ENCODE results near the gene GSTM1.

The GSTM1 gene

DNA sequence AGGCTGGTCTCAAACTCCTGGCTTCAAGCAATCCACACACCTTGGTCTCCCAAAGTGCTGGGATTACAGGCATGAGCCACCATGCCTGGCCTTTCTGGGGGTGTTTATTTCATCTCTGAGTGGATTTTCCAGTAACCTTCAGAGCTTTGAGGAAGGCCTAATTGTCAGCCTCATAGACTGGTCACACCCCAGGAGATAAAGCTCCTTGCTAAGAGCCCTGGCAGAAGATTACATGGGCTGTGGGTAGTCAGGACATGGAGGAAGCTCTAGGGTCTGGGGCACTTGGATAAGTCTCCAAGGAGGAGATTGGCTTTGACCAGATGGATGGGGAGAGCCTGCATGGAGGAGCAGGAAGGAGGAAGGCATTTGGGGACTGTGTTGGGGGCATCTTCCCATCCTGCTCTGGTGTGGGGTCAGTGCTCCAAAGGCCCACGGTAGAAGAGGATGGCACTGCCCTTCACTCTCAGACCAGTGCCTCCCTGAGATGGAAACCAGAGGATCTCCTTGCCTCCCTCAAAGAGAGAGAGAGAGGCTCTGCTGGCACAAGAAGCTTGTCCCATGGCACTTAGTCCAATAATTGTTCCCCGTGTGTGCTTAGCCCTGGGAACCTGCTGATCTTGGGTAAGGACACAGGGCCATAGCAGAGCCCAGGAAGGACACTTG is 46.4 kb upstream of the GSTM1 start:
- no peak overlapping the region for H3K4me3 Mint-ChIP-seq
- TF ChIP-seq, protein P1, sequence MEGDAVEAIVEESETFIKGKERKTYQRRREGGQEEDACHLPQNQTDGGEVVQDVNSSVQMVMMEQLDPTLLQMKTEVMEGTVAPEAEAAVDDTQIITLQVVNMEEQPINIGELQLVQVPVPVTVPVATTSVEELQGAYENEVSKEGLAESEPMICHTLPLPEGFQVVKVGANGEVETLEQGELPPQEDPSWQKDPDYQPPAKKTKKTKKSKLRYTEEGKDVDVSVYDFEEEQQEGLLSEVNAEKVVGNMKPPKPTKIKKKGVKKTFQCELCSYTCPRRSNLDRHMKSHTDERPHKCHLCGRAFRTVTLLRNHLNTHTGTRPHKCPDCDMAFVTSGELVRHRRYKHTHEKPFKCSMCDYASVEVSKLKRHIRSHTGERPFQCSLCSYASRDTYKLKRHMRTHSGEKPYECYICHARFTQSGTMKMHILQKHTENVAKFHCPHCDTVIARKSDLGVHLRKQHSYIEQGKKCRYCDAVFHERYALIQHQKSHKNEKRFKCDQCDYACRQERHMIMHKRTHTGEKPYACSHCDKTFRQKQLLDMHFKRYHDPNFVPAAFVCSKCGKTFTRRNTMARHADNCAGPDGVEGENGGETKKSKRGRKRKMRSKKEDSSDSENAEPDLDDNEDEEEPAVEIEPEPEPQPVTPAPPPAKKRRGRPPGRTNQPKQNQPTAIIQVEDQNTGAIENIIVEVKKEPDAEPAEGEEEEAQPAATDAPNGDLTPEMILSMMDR (IDR thresholded peaks at IDR 0.05): no peak
- H3K4me1 Mint-ChIP-seq: peaks cover 28% of the 10 kb centered on the region
- H3K9me3 Mint-ChIP-seq: peaks cover 13% of the 10 kb centered on the region
- no peak for DNase-seq
- H3K36me3 Mint-ChIP-seq (ENCODE audit: low read depth): peaks cover 4% of the 10 kb centered on the region
- H3K27ac Mint-ChIP-seq: no peak overlapping the region
- peaks cover 28% of the 10 kb centered on the region for H3K27me3 Mint-ChIP-seq (ENCODE audit: low read depth, poor library complexity)

DNA sequence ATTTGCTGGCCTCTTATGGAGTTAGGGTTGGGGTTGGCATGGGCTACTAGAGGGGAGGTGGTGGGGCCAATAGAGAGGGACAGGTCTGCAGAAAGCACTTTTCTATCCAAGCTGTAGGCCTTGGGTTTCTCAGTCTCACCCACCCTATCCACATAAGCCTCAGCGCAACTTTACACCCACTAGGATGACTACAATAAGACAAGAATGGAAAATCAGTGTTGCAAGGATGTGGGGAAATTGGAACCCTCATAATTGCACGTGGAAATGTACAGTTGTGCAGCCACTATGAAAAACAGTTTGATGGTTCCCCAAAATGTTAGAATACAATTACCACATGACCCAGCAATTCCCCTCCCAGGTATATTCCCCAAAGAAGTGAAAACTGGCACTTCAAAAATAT is 45.8 kb upstream of the GSTM1 start:
- TF ChIP-seq, protein P1 (IDR thresholded peaks at IDR 0.05): no peak
- Mint-ChIP-seq H3K4me3 (no peak overlapping the region), H3K36me3 (ENCODE audit: low read depth) (peaks cover 5% of the 10 kb centered on the region), H3K4me1 (peaks cover 22% of the 10 kb centered on the region), H3K27me3 (ENCODE audit: low read depth, poor library complexity) (peaks cover 28% of the 10 kb centered on the region), H3K27ac (no peak overlapping the region), H3K9me3 (peaks cover 16% of the 10 kb centered on the region)
- DNase-seq: no peak

DNA sequence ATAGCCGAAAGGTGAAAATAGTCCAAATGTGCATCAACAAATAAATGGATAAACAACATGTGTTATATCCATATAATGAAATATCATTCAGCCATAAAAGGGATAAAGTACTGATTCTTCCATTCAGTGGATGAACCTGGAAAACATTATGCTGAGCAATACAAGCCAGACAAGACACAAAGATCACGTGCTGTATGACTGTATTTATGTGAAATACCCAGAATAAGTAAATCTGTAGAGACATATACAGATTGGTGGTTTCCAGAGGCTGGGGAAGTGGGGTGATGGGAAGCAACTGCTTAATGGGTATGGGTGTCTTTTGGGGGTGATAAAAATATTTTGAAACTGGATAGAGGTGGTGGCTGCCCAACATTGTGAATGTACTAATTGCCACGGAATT is 45.0 kb upstream of the GSTM1 start:
- TF ChIP-seq, protein P1 (IDR thresholded peaks at IDR 0.05): no peak
- Mint-ChIP-seq H3K4me1 (peaks cover 21% of the 10 kb centered on the region), H3K4me3 (no peak overlapping the region), H3K9me3 (peaks cover 23% of the 10 kb centered on the region), H3K27me3 (ENCODE audit: low read depth, poor library complexity) (peaks cover 32% of the 10 kb centered on the region), H3K27ac (no peak overlapping the region), H3K36me3 (ENCODE audit: low read depth) (peaks cover 5% of the 10 kb centered on the region)
- DNase-seq: no peak

DNA sequence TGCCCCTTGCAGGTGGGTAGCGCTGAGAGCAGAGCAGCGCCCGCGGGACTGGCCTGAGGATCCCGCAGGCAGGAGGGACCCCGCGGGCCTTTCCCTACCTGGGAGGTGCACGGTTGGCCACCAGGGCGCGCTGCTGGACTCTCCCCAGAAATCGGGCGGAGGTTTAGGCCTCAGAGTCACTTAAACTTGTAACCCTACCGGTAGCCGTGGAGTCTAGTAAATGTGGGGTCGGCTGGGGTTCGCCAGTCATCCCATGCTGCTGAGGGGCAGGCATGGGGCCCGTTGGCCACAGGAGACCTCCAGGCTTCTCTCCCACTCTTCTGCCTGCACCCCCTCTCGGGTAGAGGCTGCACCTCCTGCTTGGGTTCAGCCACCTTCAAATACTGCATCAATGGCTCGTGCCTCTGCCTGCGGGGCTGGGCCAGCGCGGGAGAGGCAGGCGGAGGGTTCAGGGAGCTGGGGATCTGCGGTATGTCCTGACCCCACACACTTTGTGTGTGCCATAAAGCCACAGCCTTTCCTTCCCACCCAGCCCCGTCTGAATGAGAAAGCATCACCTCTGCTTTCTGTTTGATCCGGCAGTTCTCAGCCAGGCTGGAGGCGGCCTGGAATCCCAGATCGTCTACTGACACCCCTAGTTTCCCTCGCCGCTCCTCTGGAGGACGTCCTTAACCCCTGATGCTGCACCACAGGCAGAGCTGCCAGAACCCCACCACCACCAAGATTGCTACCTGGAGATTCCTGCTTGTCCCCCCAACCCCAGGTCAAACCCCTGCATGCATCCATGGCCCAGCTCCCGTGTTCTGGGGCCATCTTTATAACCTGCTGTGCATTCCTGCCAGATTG is 44.0 kb upstream of the GSTM1 start:
- peak; percentile 96 for DNase-seq

DNA sequence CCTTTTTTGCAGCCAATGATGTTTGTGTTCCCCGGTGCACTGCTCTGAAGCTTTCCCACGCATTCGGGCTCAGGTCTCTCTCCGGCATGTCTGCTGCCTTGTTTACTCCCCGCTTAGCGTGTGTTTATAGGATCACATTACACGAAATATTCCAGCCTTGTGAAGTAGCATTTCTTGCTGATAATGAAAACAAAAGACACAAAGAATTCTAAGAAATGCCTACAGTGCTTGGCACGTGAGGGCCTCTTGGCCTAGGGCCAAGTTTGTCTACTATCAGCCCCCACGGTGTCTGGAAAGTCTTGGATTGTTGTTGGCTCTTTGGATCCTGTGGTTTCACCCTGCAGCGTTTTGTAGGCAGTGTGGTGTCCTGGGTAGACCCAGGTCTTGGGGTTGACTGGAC is 42.9 kb upstream of the GSTM1 start:
- Mint-ChIP-seq H3K36me3 (ENCODE audit: low read depth) (peaks cover 5% of the 10 kb centered on the region), H3K9me3 (peaks cover 32% of the 10 kb centered on the region), H3K4me3 (no peak overlapping the region), H3K27ac (no peak overlapping the region), H3K27me3 (ENCODE audit: low read depth, poor library complexity) (peaks cover 29% of the 10 kb centered on the region), H3K4me1 (peaks cover 21% of the 10 kb centered on the region)
- TF ChIP-seq, protein P1 (IDR thresholded peaks at IDR 0.05): no peak
- DNase-seq: no peak

More for the DNA sequence above, 44.0 kb upstream of the GSTM1 start:
- TF ChIP-seq, protein P1 (IDR thresholded peaks at IDR 0.05): peak; percentile 88
- Mint-ChIP-seq H3K27ac (no peak overlapping the region), H3K27me3 (ENCODE audit: low read depth, poor library complexity) (peaks cover 32% of the 10 kb centered on the region), H3K4me3 (no peak overlapping the region), H3K36me3 (ENCODE audit: low read depth) (peaks cover 5% of the 10 kb centered on the region), H3K4me1 (peaks cover 21% of the 10 kb centered on the region), H3K9me3 (peaks cover 28% of the 10 kb centered on the region)
